HCT116 (cell line): ENCODE measurements around the gene CCDC106. TPM values are rescaled to one million over a fixed set of nuclear protein-coding genes. Genes with fewer than 3 reads are reported as not detected.

Experiments used
- ATAC-seq: fragments of 200-7000 bp; cut with Tn5 transposase; 2 replicates; pipeline ENCODE4 v1.9.1; 2020; ENCODE audit warnings: mild to moderate bottlenecking, moderate library complexity
- BruUV-seq: library from RNA; stranded (reverse); fragments of 400-500 nt; replicated peaks from 2 replicates; lab custom pipeline; 2021; lab: Mats Ljungman, UMichigan
- CTCF ChIA-PET: fragments of 300-600 bp; sonication (Branson Sonifier 250); formaldehyde crosslinking; loops from one replicate; lab custom pipeline; 2021; ENCODE audit warnings: antibody characterized with exemption; lab: Charles Lee
- POLR2A ChIA-PET: fragments of 300-600, 350-600 bp; sonication (Branson Sonifier 250); formaldehyde crosslinking; loops from one replicate; lab custom pipeline; 2021; ENCODE audit warnings: antibody characterized with exemption; lab: Charles Lee
- RAD21 ChIA-PET, 2 experiments: fragments of 300-600 bp; sonication (Branson Sonifier 250); formaldehyde crosslinking; loops; one replicate each; lab custom pipeline; 2023; ENCODE audit warnings: low total read pairs in 2 of 2; ENCODE audit not compliant: uncharacterized antibody in 2 of 2, unreplicated experiment in 2 of 2, low non-redundant PET in 1 of 2; lab: Charles Lee
- DNase-seq: peaks from one replicate; pipeline ENCODE4 v3.0.0-alpha.2; 2010; ENCODE audit warnings: low read depth, low spot score
- H2AFZ ChIP-seq: fragments of 200-600 bp; shearing (Covaris generic), sonication (generic); 2 replicates; pipeline ENCODE4 v1.6.1; 2017; ENCODE audit warnings: low read depth, mixed run types, mixed read lengths, antibody characterized with exemption, low read length; ENCODE audit not compliant: poor library complexity, severe bottlenecking
- H3K27ac ChIP-seq: 2 replicates; pipeline ENCODE4 v1.5.1; 2012; ENCODE audit warnings: low read depth, low read length
- H3K27me3 ChIP-seq: fragments of 200-600 bp; sonication (generic); 2 replicates; pipeline ENCODE4 v1.6.1; 2016; ENCODE audit warnings: mixed run types, low read length, mixed read lengths; ENCODE audit not compliant: insufficient read depth
- H3K36me3 ChIP-seq, 2 experiments: fragments of 200-500 bp in 1 of 2; fragments of 200-600 bp in 1 of 2; sonication (Bioruptor generic) in 1 of 2; sonication (generic) in 1 of 2; 2 replicates each; pipeline versions ENCODE4 v1.5.1 to v1.6.1; 2014 to 2016; ENCODE audit warnings: low read length in 2 of 2, inconsistent platforms in 1 of 2, mixed read lengths in 1 of 2, mixed run types in 1 of 2; ENCODE audit not compliant: insufficient read depth in 2 of 2, control insufficient read depth in 1 of 2
- H3K4me1 ChIP-seq, 2 experiments: fragments of 200-600 bp in 1 of 2; sonication (generic) in 1 of 2; 2 replicates each; pipeline versions ENCODE4 v1.5.1 to v1.6.1; 2012 to 2017; ENCODE audit warnings: low read length in 2 of 2, inconsistent platforms in 1 of 2, mild to moderate bottlenecking in 1 of 2, mixed read lengths in 1 of 2, mixed run types in 1 of 2, moderate library complexity in 1 of 2; ENCODE audit not compliant: insufficient read depth in 2 of 2, control insufficient read depth in 1 of 2
- H3K4me2 ChIP-seq: fragments of 200-600 bp; sonication (generic); 2 replicates; pipeline ENCODE4 v1.6.1; 2017; ENCODE audit warnings: mixed run types, low read length, mixed read lengths
- H3K4me3 ChIP-seq, 2 experiments: fragments of 200-600 bp in 1 of 2; sonication (generic) in 1 of 2; replicated peaks in 1 of 2; 2 replicates each; pipeline ENCODE4 v1.5.1; 2011 to 2016; ENCODE audit warnings: low read length in 2 of 2, control low read depth in 1 of 2, low read depth in 1 of 2, mild to moderate bottlenecking in 1 of 2, mixed read lengths in 1 of 2, mixed run types in 1 of 2
- H3K79me2 ChIP-seq: fragments of 200-600 bp; sonication (generic); 2 replicates; pipeline ENCODE4 v1.6.1; 2017; ENCODE audit warnings: mild to moderate bottlenecking, mixed run types, low read length, moderate library complexity, mixed read lengths; ENCODE audit not compliant: insufficient read depth
- H3K9ac ChIP-seq: fragments of 200-600 bp; sonication (generic); 2 replicates; pipeline ENCODE4 v1.6.1; 2016; ENCODE audit warnings: low read length, mixed read lengths
- H3K9me2 ChIP-seq: fragments of 200-600 bp; sonication (generic), shearing (Covaris generic); 2 replicates; pipeline ENCODE4 v1.6.1; 2017; ENCODE audit warnings: mixed run types, mild to moderate bottlenecking, moderate library complexity; ENCODE audit not compliant: insufficient read depth
- H3K9me3 ChIP-seq, 2 experiments: fragments of 200-500 bp in 1 of 2; fragments of 200-600 bp in 1 of 2; sonication (Bioruptor generic) in 1 of 2; sonication (generic) in 1 of 2; 2 replicates each; pipeline ENCODE4 v1.6.1; 2014 to 2017; ENCODE audit warnings: low read length in 2 of 2, mixed read lengths in 2 of 2, inconsistent platforms in 1 of 2, low read depth in 1 of 2, mild to moderate bottlenecking in 1 of 2, mixed run types in 1 of 2, moderate library complexity in 1 of 2; ENCODE audit not compliant: control insufficient read depth in 1 of 2, insufficient read depth in 1 of 2
- H4K20me1 ChIP-seq: fragments of 200-600 bp; sonication (generic), shearing (Covaris generic); 2 replicates; pipeline ENCODE4 v1.6.1; 2017; ENCODE audit warnings: mixed run types, mild to moderate bottlenecking, moderate library complexity; ENCODE audit not compliant: insufficient read depth
- CBX3 ChIP-seq: IDR thresholded peaks from 2 replicates; pipeline ENCODE4 v1.6.1; 2012; ENCODE audit warnings: low read depth
- CEBPB ChIP-seq: IDR thresholded peaks from 2 replicates; pipeline ENCODE4 v1.6.1; 2012; ENCODE audit warnings: low read depth
- CTCF ChIP-seq, 3 experiments: fragments of 200-600 bp in 1 of 3; sonication (generic) in 1 of 3; IDR thresholded peaks in 2 of 3; conservative IDR thresholded peaks in 1 of 3; 2 replicates each; pipeline ENCODE4 v1.5.1; 2012 to 2017; ENCODE audit warnings: low read depth in 2 of 3, low read length in 2 of 3, antibody characterized with exemption in 1 of 3, borderline replicate concordance in 1 of 3, control low read depth in 1 of 3, mild to moderate bottlenecking in 1 of 3, mixed read lengths in 1 of 3, mixed run types in 1 of 3, moderate library complexity in 1 of 3; ENCODE audit not compliant: insufficient read depth in 1 of 3
- EGR1 ChIP-seq: IDR thresholded peaks from 2 replicates; pipeline ENCODE4 v1.6.1; 2012; ENCODE audit warnings: low read depth
- EZH2 ChIP-seq: fragments of 200-600 bp; sonication (generic); IDR thresholded peaks from 2 replicates; pipeline ENCODE4 v1.6.1; 2017; ENCODE audit warnings: antibody characterized with exemption, mixed run types
- EZH2phosphoT487 ChIP-seq: fragments of 200-600 bp; IDR thresholded peaks from 2 replicates; pipeline ENCODE4 v1.6.1; 2018; ENCODE audit warnings: antibody characterized with exemption, borderline replicate concordance
- JUND ChIP-seq: IDR thresholded peaks from 2 replicates; pipeline ENCODE4 v1.6.1; 2012
- MAX ChIP-seq: IDR thresholded peaks from 2 replicates; pipeline ENCODE4 v1.6.1; 2012
- POLR2A ChIP-seq: IDR thresholded peaks from 2 replicates; pipeline ENCODE4 v1.7.0; 2011; ENCODE audit warnings: borderline replicate concordance; ENCODE audit not compliant: insufficient read depth, insufficient read length; ENCODE audit errors: extremely low read depth
- RAD21 ChIP-seq: IDR thresholded peaks from 2 replicates; pipeline ENCODE4 v1.6.1; 2012; ENCODE audit warnings: low read depth, mild to moderate bottlenecking
- REST ChIP-seq: IDR thresholded peaks from 2 replicates; pipeline ENCODE4 v1.6.1; 2012; ENCODE audit warnings: low read depth
- SIN3A ChIP-seq: IDR thresholded peaks from 2 replicates; pipeline ENCODE4 v1.6.1; 2012; ENCODE audit warnings: low read depth
- SP1 ChIP-seq: IDR thresholded peaks from 2 replicates; pipeline ENCODE4 v1.6.1; 2012; ENCODE audit warnings: low read depth
- SRF ChIP-seq: IDR thresholded peaks from 2 replicates; pipeline ENCODE4 v1.6.1; 2012; ENCODE audit warnings: low read depth
- TCF7L2 ChIP-seq: IDR thresholded peaks from 2 replicates; pipeline ENCODE4 v1.7.0; 2011; ENCODE audit warnings: borderline replicate concordance, inconsistent platforms; ENCODE audit not compliant: insufficient read depth, insufficient read length; ENCODE audit errors: extremely low read depth
- YY1 ChIP-seq: IDR thresholded peaks from 2 replicates; pipeline ENCODE4 v1.6.1; 2011; ENCODE audit warnings: low read length, low read depth, moderate library complexity, mild to moderate bottlenecking; ENCODE audit not compliant: insufficient replicate concordance; ENCODE audit errors: extremely low read depth
- ZBTB33 ChIP-seq: IDR thresholded peaks from 2 replicates; pipeline ENCODE4 v1.6.1; 2011; ENCODE audit warnings: mild to moderate bottlenecking, low read length, moderate library complexity; ENCODE audit not compliant: insufficient replicate concordance; ENCODE audit errors: extremely low read depth
- ZFX ChIP-seq: fragments of 450-650 bp; IDR thresholded peaks from 2 replicates; pipeline ENCODE4 v1.6.1; 2017
- ZNF274 ChIP-seq: fragments of 200-500 bp; sonication (Bioruptor generic); IDR thresholded peaks from 2 replicates; pipeline ENCODE4 v1.6.1; 2014; ENCODE audit warnings: mild to moderate bottlenecking, low read depth, low read length, inconsistent platforms
- intact Hi-C: fragments of 100-400 bp; cut with micrococcal nuclease; formaldehyde crosslinking; loops from 2 replicates; pipeline ENCODE4 v1.10.0; 2022
- total RNA-seq: library from RNA; stranded (reverse); gene quantifications from one replicate; pipeline ENCODE4 v1.2.1, GENCODE V29; 2021; ENCODE audit not compliant: unreplicated experiment

CCDC106 gene
- total RNA-seq, 1 experiment from 2014 or later: 1.0 TPM

- Histone ChIP-seq H3K9ac (no peak overlapping the region), H4K20me1 (no peaks in the 10 kb centered on the region), H3K4me3 (no peak overlapping the region), H3K27me3 (no peaks in the 10 kb centered on the region), H2AFZ (no peak overlapping the region), H3K9me3 (no peaks in the 10 kb centered on the region), H3K36me3 (peaks cover 4 to 6% of the 10 kb centered on the region in 2 experiments; a peak in 2 of 4 replicates), H3K4me1 (peaks cover 31 to 53% of the 10 kb centered on the region in 2 experiments), H3K9me2 (no peaks in the 10 kb centered on the region), H3K79me2 (peaks cover 28% of the 10 kb centered on the region), H3K4me2 (no peak overlapping the region; the same call in 1 of the 2 replicates), H3K27ac (peak overlapping the region; percentile 15; the same call in 1 of the 2 replicates)
- TF ChIP-seq REST: no peak
- no peak for TF ChIP-seq JUND
- no peak for TF ChIP-seq CTCF (IDR thresholded peaks at IDR 0.05 in 2 of 3, conservative IDR thresholded peaks at IDR 0.05 in 1 of 3; ENCODE audit: borderline replicate concordance in 1 of 3, insufficient read depth in 1 of 3, low read depth in 2 of 3, low read length in 2 of 3)
- TF ChIP-seq ZBTB33: no peak
- no peak for TF ChIP-seq POLR2A
- no peak for TF ChIP-seq ZFX
- no peak for TF ChIP-seq CBX3
- no peak for TF ChIP-seq YY1
- TF ChIP-seq TCF7L2: no peak
- TF ChIP-seq EZH2: no peak
- TF ChIP-seq SIN3A: no peak
- no peak for TF ChIP-seq EZH2phosphoT487
- no peak for TF ChIP-seq RAD21
- TF ChIP-seq SRF: no peak
- no peak for TF ChIP-seq MAX
- no peak for TF ChIP-seq SP1
- no peak for TF ChIP-seq CEBPB
- no peak for TF ChIP-seq ZNF274
- no peak for TF ChIP-seq EGR1
- ChIA-PET RAD21 (no interaction called here), CTCF (no interaction called here), POLR2A (no interaction called here)
- ATAC-seq (no peak), DNase-seq (no peak)
- no TSS peak for BruUV-seq
- intact Hi-C loops: no loop called here
These were observed 44.9 kb upstream of the CCDC106 start for GRCh38 chr19:55603115-55603514.
